IMR-90 (cell line): Measurements from ENCODE around the gene ZNF618. TPM values are rescaled to one million over a fixed set of nuclear protein-coding genes. Genes with fewer than 3 reads are reported as not detected.

ENCODE experiments used
- ATAC-seq: fragments of 200-7000 bp; cut with Tn5 transposase; 2 replicates; pipeline ENCODE4 v1.9.1; 2020; ENCODE audit warnings: low read depth, mild to moderate bottlenecking, moderate library complexity
- BruUV-seq: library from RNA; stranded (reverse); fragments of 400-500 nt; replicated peaks from 2 replicates; lab custom pipeline; 2021; lab: Mats Ljungman, UMichigan
- CTCF ChIA-PET: fragments of 300-600 bp; formaldehyde crosslinking; extraction: SDS; loops from one replicate; lab custom pipeline; 2021; ENCODE audit warnings: antibody characterized with exemption; lab: Yijun Ruan, JAX
- POLR2A ChIA-PET: fragments of 300-600 bp; sonication (Branson Sonifier 250); formaldehyde crosslinking; loops from one replicate; lab custom pipeline; 2022; ENCODE audit warnings: antibody characterized with exemption; ENCODE audit not compliant: unreplicated experiment; lab: Charles Lee
- DNase-seq: peaks from one replicate; pipeline ENCODE4 v3.0.0; 2013
- H2AFZ ChIP-seq: replicated peaks from 2 replicates; pipeline ENCODE3; 2013; ENCODE audit warnings: low read length, mild to moderate bottlenecking; ENCODE audit not compliant: poor library complexity
- H2AK5ac ChIP-seq: 2 replicates; pipeline ENCODE4 v1.6.1; 2013; ENCODE audit warnings: low read depth, low read length, inconsistent platforms
- H2AK9ac ChIP-seq: replicated peaks from 2 replicates; pipeline ENCODE3; 2013; ENCODE audit warnings: mild to moderate bottlenecking, low read depth, low read length, moderate library complexity; ENCODE audit not compliant: poor library complexity
- H2BK120ac ChIP-seq: 2 replicates; pipeline ENCODE4 v1.6.1; 2013; ENCODE audit warnings: low read depth, low read length, inconsistent platforms
- H2BK15ac ChIP-seq: 3 replicates; pipeline ENCODE4 v1.6.1; 2013; ENCODE audit warnings: low read depth, low read length, inconsistent platforms
- H2BK20ac ChIP-seq: 2 replicates; pipeline ENCODE4 v1.6.1; 2013; ENCODE audit warnings: low read depth, mild to moderate bottlenecking, inconsistent platforms, low read length, moderate library complexity
- H2BK5ac ChIP-seq: 2 replicates; pipeline ENCODE4 v1.6.1; 2013; ENCODE audit warnings: mild to moderate bottlenecking, low read depth, low read length, inconsistent platforms; ENCODE audit not compliant: poor library complexity, severe bottlenecking
- H3K14ac ChIP-seq: replicated peaks from 2 replicates; pipeline ENCODE4 v1.6.1; 2013; ENCODE audit warnings: low read depth, low read length, inconsistent platforms
- H3K18ac ChIP-seq: 2 replicates; pipeline ENCODE4 v1.6.1; 2013; ENCODE audit warnings: low read depth, low read length, control low read depth
- H3K23ac ChIP-seq: 2 replicates; pipeline ENCODE4 v1.6.1; 2013; ENCODE audit warnings: low read depth, low read length, inconsistent platforms
- H3K27ac ChIP-seq: 2 replicates; pipeline ENCODE4 v1.5.1; 2013; ENCODE audit warnings: mild to moderate bottlenecking, control low read depth, low read length; ENCODE audit not compliant: insufficient read depth
- H3K27me3 ChIP-seq: 2 replicates; pipeline ENCODE4 v1.6.1; 2013; ENCODE audit warnings: low read length; ENCODE audit not compliant: control insufficient read depth, insufficient read depth
- H3K36me3 ChIP-seq: 2 replicates; pipeline ENCODE4 v1.6.1; 2013; ENCODE audit warnings: low read length, mixed read lengths; ENCODE audit not compliant: control insufficient read depth, insufficient read depth
- H3K4ac ChIP-seq: 2 replicates; pipeline ENCODE4 v1.6.1; 2013; ENCODE audit warnings: low read depth, low read length, inconsistent platforms
- H3K4me1 ChIP-seq: 2 replicates; pipeline ENCODE4 v1.6.1; 2013; ENCODE audit warnings: low read length, mixed read lengths; ENCODE audit not compliant: control insufficient read depth, insufficient read depth
- H3K4me2 ChIP-seq: 2 replicates; pipeline ENCODE4 v1.6.1; 2013; ENCODE audit warnings: low read depth, mild to moderate bottlenecking, control low read depth, low read length, moderate library complexity
- H3K4me3 ChIP-seq: 2 replicates; pipeline ENCODE4 v1.5.1; 2013; ENCODE audit warnings: low read depth, mild to moderate bottlenecking, control low read depth, low read length, moderate library complexity; ENCODE audit not compliant: insufficient read depth
- H3K56ac ChIP-seq: 2 replicates; pipeline ENCODE4 v1.6.1; 2013; ENCODE audit warnings: low read length, inconsistent platforms; ENCODE audit not compliant: insufficient read depth; ENCODE audit errors: extremely low read depth
- H3K79me1 ChIP-seq, 2 experiments: 2 replicates each; pipeline ENCODE4 v1.6.1; 2013; ENCODE audit warnings: low read length in 2 of 2, inconsistent platforms in 1 of 2, low read depth in 1 of 2
- H3K9ac ChIP-seq: 2 replicates; pipeline ENCODE4 v1.6.1; 2013; ENCODE audit warnings: low read depth, low read length, control low read depth
- H3K9me1 ChIP-seq: 2 replicates; pipeline ENCODE4 v1.6.1; 2013; ENCODE audit warnings: low read length, inconsistent platforms; ENCODE audit not compliant: insufficient read depth
- H3K9me3 ChIP-seq: 2 replicates; pipeline ENCODE4 v1.6.1; 2013; ENCODE audit warnings: low read length; ENCODE audit not compliant: control insufficient read depth, insufficient read depth
- H4K20me1 ChIP-seq: 2 replicates; pipeline ENCODE4 v1.6.1; 2013; ENCODE audit warnings: low read length, inconsistent platforms; ENCODE audit not compliant: insufficient read depth
- H4K5ac ChIP-seq: 2 replicates; pipeline ENCODE4 v1.6.1; 2013; ENCODE audit warnings: mild to moderate bottlenecking, low read depth, low read length, control low read depth
- H4K8ac ChIP-seq, 2 experiments: 2 replicates each; pipeline ENCODE4 v1.6.1; 2013; ENCODE audit warnings: low read depth in 2 of 2, low read length in 2 of 2, control low read depth in 1 of 2, inconsistent platforms in 1 of 2
- H4K91ac ChIP-seq: 2 replicates; pipeline ENCODE4 v1.6.1; 2013; ENCODE audit warnings: low read depth, low read length, inconsistent platforms; ENCODE audit not compliant: insufficient read depth
- BHLHE40 ChIP-seq: fragments of 150-350 bp; IDR thresholded peaks from 2 replicates; pipeline ENCODE4 v1.6.1; 2016; ENCODE audit warnings: mild to moderate bottlenecking, low read depth, low read length
- MAZ ChIP-seq: IDR thresholded peaks from 2 replicates; pipeline ENCODE4 v1.6.1; 2012; ENCODE audit warnings: low read depth, mild to moderate bottlenecking, low read length, improper control_type of control experiment, moderate library complexity, borderline replicate concordance
- RCOR1 ChIP-seq: IDR thresholded peaks from 2 replicates; pipeline ENCODE4 v1.6.1; 2012; ENCODE audit warnings: mild to moderate bottlenecking, low read length, improper control_type of control experiment; ENCODE audit not compliant: insufficient replicate concordance
- RFX5 ChIP-seq: IDR thresholded peaks from 2 replicates; pipeline ENCODE4 v1.8.0; 2012; ENCODE audit warnings: low read depth, mild to moderate bottlenecking, low read length, moderate library complexity
- WGBS, 2 experiments: methylation state at CpG; one replicate each; pipeline versions ENCODE4 v1.1.5 to v1.1.7; 2013; ENCODE audit warnings: missing lambda C conversion rate in 2 of 2; ENCODE audit not compliant: insufficient read length in 1 of 2; ENCODE audit errors: extremely low coverage in 2 of 2; 5-methylcytosine and 5-hydroxymethylcytosine counted together
- dilution Hi-C: fragments of 300-500 bp; cut with HindIII; formaldehyde crosslinking; loops from one replicate; pipeline ENCODE4 v1.14.3; 2018; ENCODE audit warnings: low sequenced_read_pairs; ENCODE audit not compliant: unreplicated experiment
- in situ Hi-C: fragments of 300-500 bp; cut with MboI; formaldehyde crosslinking; loops from 3 replicates; pipeline ENCODE4 v1.14.3; 2019; ENCODE audit warnings: low sequenced_read_pairs, inconsistent platforms, mixed read lengths
- intact Hi-C: fragments of 100-400 bp; cut with micrococcal nuclease; formaldehyde crosslinking; loops from 2 replicates; pipeline ENCODE4 v1.10.0; 2022
- polyA plus RNA-seq, 3 experiments: library from polyadenylated mRNA; depleted of rRNA; stranded (reverse); fragments of >200 nt; gene quantifications; 2 replicates each; pipeline ENCODE4 v1.2.3, GENCODE V29; 2012; ENCODE audit warnings: low replicate concordance in 1 of 3
- total RNA-seq: library from RNA; depleted of rRNA; stranded (reverse); fragments of >200 nt; gene quantifications from 2 replicates; pipeline ENCODE4 v1.2.3, GENCODE V29; 2012

Gene ZNF618
- total and polyA plus RNA-seq, 2 of the 4 experiments (the other 2 are of a cell fraction): 8.2 to 9.4 TPM

DNA sequence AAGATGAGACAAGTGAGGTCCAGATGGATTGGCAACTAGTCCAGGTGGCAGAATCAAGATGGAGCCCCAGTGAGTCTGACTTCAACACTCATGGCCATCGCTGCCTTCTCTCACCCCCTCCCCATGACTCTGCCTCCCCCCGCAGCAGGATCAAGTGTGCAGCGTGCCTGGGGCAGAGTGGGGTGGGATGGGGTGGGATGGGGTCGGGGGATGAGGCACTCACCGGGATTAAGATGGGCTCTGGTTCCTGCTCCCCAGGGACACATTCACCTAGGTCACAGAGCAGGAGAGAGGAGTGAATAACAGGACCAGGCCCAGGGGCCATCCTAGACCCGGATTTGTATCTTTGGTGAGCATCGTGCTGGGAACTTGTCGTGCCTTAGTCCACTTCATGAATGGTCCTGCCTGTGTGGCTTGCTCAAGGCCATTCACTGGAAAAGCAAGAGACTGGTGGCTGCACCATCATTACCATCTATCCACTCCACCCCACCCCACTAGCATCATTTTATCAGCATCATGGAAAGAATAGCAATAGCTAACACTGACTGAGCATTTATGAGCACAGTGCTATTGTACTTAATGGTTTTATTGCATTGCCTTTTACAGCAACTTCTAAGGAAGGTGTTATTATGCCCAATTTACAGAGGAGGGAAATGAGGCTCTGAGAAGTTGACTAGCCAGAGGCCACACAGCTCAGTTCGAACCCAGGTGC lies 193.5 kb downstream of the ZNF618 start:
- intact Hi-C loops: no loop called here
- no peak overlapping the region for H2AK5ac ChIP-seq
- H3K36me3 ChIP-seq: no peaks in the 10 kb centered on the region
- H4K20me1 ChIP-seq: no peaks in the 10 kb centered on the region
- no TSS peak for BruUV-seq
- dilution Hi-C loops: no loop called here
- ATAC-seq: no peak
- no peak overlapping the region for H3K9ac ChIP-seq
- no CpG with 5 or more reads among the region's 9 CpGs for WGBS, 2 experiments
- no peak overlapping the region for H3K18ac ChIP-seq
- H2BK15ac ChIP-seq: no peak overlapping the region
- no peak overlapping the region for H2AK9ac ChIP-seq
- no peak overlapping the region for H3K4me2 ChIP-seq
- CTCF ChIA-PET: interaction anchor here (1.0 kb wide), 1 partner anchor 38 kb away, joined by 3 read pairs; no protein-coding TSS in a partner anchor
- no peak overlapping the region for H4K91ac ChIP-seq
- in situ Hi-C loops: no loop called here
- no peaks in the 10 kb centered on the region for H3K79me1 ChIP-seq
- peaks cover 29% of the 10 kb centered on the region for H3K27me3 ChIP-seq
- H3K9me3 ChIP-seq: no peaks in the 10 kb centered on the region
- H3K14ac ChIP-seq: no peak overlapping the region
- POLR2A ChIA-PET: no interaction called here
- no peaks in the 10 kb centered on the region for H3K4me1 ChIP-seq
- H2BK20ac ChIP-seq: no peak overlapping the region
- H3K4ac ChIP-seq: no peak overlapping the region
- H3K9me1 ChIP-seq: no peaks in the 10 kb centered on the region
- H2AFZ ChIP-seq: no peak overlapping the region
- H3K23ac ChIP-seq: no peak overlapping the region
- no peak overlapping the region for H2BK5ac ChIP-seq
- H4K5ac ChIP-seq: no peak overlapping the region
- H3K4me3 ChIP-seq: no peak overlapping the region
- H3K56ac ChIP-seq: no peak overlapping the region
- no peak for TF ChIP-seq MAZ
- TF ChIP-seq BHLHE40: no peak
- no peak for TF ChIP-seq RCOR1
- TF ChIP-seq RFX5: no peak
- H2BK120ac ChIP-seq: no peak overlapping the region
- H4K8ac ChIP-seq: no peak overlapping the region
- H3K27ac ChIP-seq: no peak overlapping the region
- no peak for DNase-seq
